ENCODE measurements around the gene USF2.

USF2 gene

DNA sequence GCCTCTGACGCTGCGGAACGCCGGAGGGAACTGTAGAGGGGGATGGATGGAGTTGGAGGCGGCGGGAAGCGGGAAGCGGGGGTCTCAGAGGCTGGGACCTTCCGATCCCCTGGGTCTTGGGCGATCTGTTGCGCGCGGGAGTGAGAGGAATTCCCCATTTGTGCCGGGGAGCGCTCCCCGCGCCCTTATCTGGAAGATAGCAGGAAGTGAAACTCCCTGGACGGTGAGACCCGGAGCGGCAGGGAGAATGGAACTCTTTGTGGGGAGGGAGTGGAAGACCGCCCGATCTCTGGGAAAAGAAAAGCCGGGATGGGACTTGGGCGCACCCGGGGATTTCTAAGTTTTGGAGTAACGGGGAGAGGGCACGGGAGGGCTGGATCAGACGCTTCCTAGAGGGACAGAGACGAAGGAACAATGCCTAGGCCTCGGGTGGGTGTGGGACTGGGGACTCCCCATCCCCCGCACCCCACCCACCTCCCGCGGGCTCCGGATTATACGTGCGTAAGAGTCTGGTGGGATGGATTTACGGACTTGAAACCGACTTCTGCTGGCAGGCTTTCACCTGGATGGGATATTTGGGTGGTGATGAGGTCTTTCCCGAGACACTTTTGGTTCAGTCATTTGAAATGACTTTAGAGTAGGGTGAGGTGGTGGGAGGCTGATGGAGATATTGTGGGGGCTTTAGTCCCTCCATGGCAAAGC, 19.5 kb upstream of the USF2 start:
- Histone ChIP-seq H3K9ac (ENCODE audit: insufficient read length) (no peak overlapping the region), H3K27ac (no peak overlapping the region), H3K4me3 (no peak overlapping the region), H3K9me3 (ENCODE audit: low read depth, low read length) (no peaks in the 10 kb centered on the region), H3K36me3 (ENCODE audit: insufficient read depth, low read length) (no peaks in the 10 kb centered on the region)
- no peak for DNase-seq (ENCODE audit: low read depth, low spot score)
- no peak for TF ChIP-seq FOXP2 (optimal IDR thresholded peaks at IDR 0.05; ENCODE audit: control extremely low read depth, extremely low read length, insufficient read depth)
- no peak for TF ChIP-seq POLR2AphosphoS5 (IDR thresholded peaks at IDR 0.05; ENCODE audit: borderline replicate concordance, low read depth, low read length)
- no peak for TF ChIP-seq EZH2 (IDR thresholded peaks at IDR 0.05)

GRCh38 chr19:35249848-35250711, 18.7 kb upstream of the USF2 start:
- no peak overlapping the region for H3K27ac ChIP-seq
- DNase-seq (ENCODE audit: low read depth, low spot score) = no peak
- H3K9ac ChIP-seq (ENCODE audit: insufficient read length) = no peak overlapping the region
- H3K9me3 ChIP-seq (ENCODE audit: low read depth, low read length) = no peaks in the 10 kb centered on the region
- H3K36me3 ChIP-seq (ENCODE audit: insufficient read depth, low read length) = no peaks in the 10 kb centered on the region
- no peak overlapping the region for H3K4me3 ChIP-seq
- TF ChIP-seq POLR2AphosphoS5 (IDR thresholded peaks at IDR 0.05; ENCODE audit: borderline replicate concordance, low read depth, low read length) (no peak), EZH2 (IDR thresholded peaks at IDR 0.05) (no peak), FOXP2 (optimal IDR thresholded peaks at IDR 0.05; ENCODE audit: control extremely low read depth, extremely low read length, insufficient read depth) (no peak)

DNA sequence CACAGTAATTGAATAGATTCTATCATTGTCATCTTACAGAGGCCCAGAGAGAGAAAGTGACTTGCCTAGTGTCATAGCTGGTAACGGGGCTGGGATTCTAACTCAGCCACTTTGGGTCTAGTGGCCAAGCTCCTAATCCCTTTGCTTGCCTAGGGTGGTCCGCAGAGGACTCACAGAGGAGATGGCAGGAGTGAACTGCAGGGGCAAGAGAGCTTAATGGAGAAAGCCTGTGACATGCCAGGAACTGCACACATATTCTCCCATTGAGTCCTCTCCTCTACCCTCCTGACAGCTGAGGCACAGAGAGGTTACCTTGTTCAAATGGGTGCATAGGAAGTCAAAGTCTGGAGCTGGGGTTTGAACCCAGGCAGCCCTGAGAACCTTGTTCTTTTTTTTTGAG, 17.3 kb upstream of the USF2 start:
- Histone ChIP-seq H3K27ac (no peak overlapping the region), H3K9me3 (ENCODE audit: low read depth, low read length) (no peaks in the 10 kb centered on the region), H3K4me3 (no peak overlapping the region), H3K9ac (ENCODE audit: insufficient read length) (no peak overlapping the region), H3K36me3 (ENCODE audit: insufficient read depth, low read length) (no peaks in the 10 kb centered on the region)
- DNase-seq (ENCODE audit: low read depth, low spot score) = no peak
- TF ChIP-seq POLR2AphosphoS5 (IDR thresholded peaks at IDR 0.05; ENCODE audit: borderline replicate concordance, low read depth, low read length) (no peak), EZH2 (IDR thresholded peaks at IDR 0.05) (no peak)

DNA sequence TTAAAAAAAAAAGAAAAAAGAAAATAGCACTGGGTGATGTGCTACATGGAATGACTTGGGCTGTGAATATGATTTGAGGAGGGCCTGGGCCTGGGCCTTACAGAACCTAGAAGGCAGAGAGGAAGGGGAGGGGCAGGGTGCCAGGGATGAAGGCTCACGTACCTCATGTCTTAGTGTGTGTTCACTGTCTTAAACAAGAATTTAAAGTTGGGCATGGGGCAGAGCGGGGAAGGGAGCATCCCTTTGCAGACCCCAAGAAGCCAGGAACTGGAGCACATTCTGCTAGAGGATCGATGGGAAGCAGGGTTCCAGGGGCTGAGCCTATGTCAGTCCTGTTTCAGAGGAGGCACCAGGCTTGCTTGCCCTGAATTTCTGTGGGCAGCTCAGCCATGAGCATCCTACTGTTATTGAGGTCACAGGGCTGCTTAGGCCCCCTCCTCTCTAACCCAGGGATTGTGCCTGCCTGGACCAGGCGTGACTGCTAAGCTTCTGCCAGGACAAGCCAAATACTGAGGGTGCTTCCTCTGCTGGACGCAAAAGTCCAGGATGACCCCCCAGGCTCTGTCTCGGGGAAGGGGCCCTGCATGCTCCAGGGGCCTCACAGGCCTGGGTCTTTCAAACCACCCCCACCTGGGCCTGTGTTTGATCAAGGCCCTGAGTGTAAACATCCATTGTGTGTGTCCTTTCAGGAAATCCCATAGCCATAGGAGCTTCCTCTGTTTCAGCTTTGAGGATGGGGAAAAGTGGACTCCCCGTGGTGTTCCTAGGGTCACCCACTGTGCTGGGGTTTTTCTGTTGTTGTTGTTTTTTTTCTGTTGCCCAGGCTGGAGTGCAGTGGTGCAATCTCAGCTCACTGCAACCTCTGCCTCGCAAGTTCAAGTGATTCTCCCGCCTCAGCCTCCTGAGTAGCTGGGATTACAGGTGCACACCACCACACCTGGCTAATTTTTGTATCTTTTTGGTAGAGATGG, 15.2 kb upstream of the USF2 start:
- no peak overlapping the region for H3K9ac ChIP-seq (ENCODE audit: insufficient read length)
- no peak overlapping the region for H3K4me3 ChIP-seq
- H3K36me3 ChIP-seq (ENCODE audit: insufficient read depth, low read length) = no peaks in the 10 kb centered on the region
- no peak for TF ChIP-seq FOXP2 (optimal IDR thresholded peaks at IDR 0.05; ENCODE audit: control extremely low read depth, extremely low read length, insufficient read depth)
- TF ChIP-seq EZH2 (IDR thresholded peaks at IDR 0.05) = no peak
- TF ChIP-seq POLR2AphosphoS5 (IDR thresholded peaks at IDR 0.05; ENCODE audit: borderline replicate concordance, low read depth, low read length) = no peak
- no peaks in the 10 kb centered on the region for H3K9me3 ChIP-seq (ENCODE audit: low read depth, low read length)
- DNase-seq (ENCODE audit: low read depth, low spot score) = no peak
- H3K27ac ChIP-seq = no peak overlapping the region

- H3K36me3 ChIP-seq (ENCODE audit: insufficient read depth, low read length) = no peaks in the 10 kb centered on the region
- H3K27ac ChIP-seq = no peak overlapping the region
- no peak for DNase-seq (ENCODE audit: low read depth, low spot score)
- H3K9ac ChIP-seq (ENCODE audit: insufficient read length) = no peak overlapping the region
- TF ChIP-seq FOXP2 (optimal IDR thresholded peaks at IDR 0.05; ENCODE audit: control extremely low read depth, extremely low read length, insufficient read depth) = no peak
- no peak overlapping the region for H3K4me3 ChIP-seq
- no peaks in the 10 kb centered on the region for H3K9me3 ChIP-seq (ENCODE audit: low read depth, low read length)
Measured at GRCh38 chr19:35254341-35255297, 14.1 kb upstream of the USF2 start.

DNA sequence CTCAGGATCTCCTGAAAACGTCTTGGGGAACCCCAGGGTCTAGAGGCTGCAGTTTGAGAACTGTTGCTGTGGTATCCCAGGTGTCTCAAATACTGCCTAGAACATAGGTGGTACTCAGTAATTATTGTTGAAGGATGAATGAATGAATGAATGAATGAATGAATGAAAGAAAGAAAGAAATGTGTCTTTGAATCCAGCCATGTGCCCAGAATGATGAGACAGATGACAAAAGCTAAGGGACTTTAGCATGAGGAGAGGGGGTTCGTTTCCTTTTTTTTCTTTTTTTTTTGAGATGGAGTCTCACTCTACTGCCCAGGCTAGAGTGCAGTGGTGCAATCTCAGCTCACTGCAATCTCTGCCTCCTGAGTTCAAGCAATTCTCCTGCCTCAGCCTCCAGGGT, 12.2 kb upstream of the USF2 start:
- no peaks in the 10 kb centered on the region for H3K36me3 ChIP-seq (ENCODE audit: insufficient read depth, low read length)

DNA sequence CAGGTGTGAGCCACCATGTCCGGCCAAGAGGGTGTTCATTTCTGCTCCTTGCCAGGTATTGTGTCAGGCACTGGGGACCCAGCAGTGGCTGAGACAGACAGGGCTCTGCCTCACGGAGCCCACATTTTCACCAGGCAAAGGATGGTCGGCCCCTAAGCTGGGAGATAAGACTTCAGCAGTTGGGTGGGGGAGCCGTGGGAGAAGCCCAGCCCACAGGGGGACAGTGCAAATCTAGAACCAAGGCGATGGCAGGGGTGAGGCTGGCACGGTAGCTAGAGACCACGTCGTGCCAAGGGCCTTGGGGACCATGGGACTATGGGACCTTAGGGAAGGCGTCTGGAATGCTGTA, 11.7 kb upstream of the USF2 start:
- no peak for DNase-seq (ENCODE audit: low read depth, low spot score)
- TF ChIP-seq FOXP2 (optimal IDR thresholded peaks at IDR 0.05; ENCODE audit: control extremely low read depth, extremely low read length, insufficient read depth) = no peak
- no peak for TF ChIP-seq POLR2AphosphoS5 (IDR thresholded peaks at IDR 0.05; ENCODE audit: borderline replicate concordance, low read depth, low read length)
- TF ChIP-seq EZH2 (IDR thresholded peaks at IDR 0.05) = no peak
- no peak overlapping the region for H3K4me3 ChIP-seq
- H3K36me3 ChIP-seq (ENCODE audit: insufficient read depth, low read length) = no peaks in the 10 kb centered on the region
- no peaks in the 10 kb centered on the region for H3K9me3 ChIP-seq (ENCODE audit: low read depth, low read length)
- H3K27ac ChIP-seq = no peak overlapping the region
- no peak overlapping the region for H3K9ac ChIP-seq (ENCODE audit: insufficient read length)

More for the DNA sequence above, 12.2 kb upstream of the USF2 start:
- no peak overlapping the region for H3K27ac ChIP-seq
- no peak overlapping the region for H3K9ac ChIP-seq (ENCODE audit: insufficient read length)
- TF ChIP-seq EZH2 (IDR thresholded peaks at IDR 0.05) = no peak
- no peak for TF ChIP-seq FOXP2 (optimal IDR thresholded peaks at IDR 0.05; ENCODE audit: control extremely low read depth, extremely low read length, insufficient read depth)
- TF ChIP-seq POLR2AphosphoS5 (IDR thresholded peaks at IDR 0.05; ENCODE audit: borderline replicate concordance, low read depth, low read length) = no peak
- no peak for DNase-seq (ENCODE audit: low read depth, low spot score)
- H3K9me3 ChIP-seq (ENCODE audit: low read depth, low read length) = no peaks in the 10 kb centered on the region
- H3K4me3 ChIP-seq = no peak overlapping the region

Measured in SK-N-MC (cell line).